SK-N-SH treated with all-trans-retinoic acid at 6 μM for 48 hours (cell line): ENCODE results near the gene TSPAN15.

Experiments used
- ATAC-seq: fragments of 200-7000 bp; cut with Tn5 transposase; 3 replicates; pipeline ENCODE4 v1.9.1; 2020; ENCODE audit warnings: mild to moderate bottlenecking, moderate library complexity
- ARNTL ChIP-seq: fragments of 450-650 bp; formaldehyde crosslinking; IDR thresholded peaks from 2 replicates; pipeline ENCODE4 v1.5.0; 2020; ENCODE audit warnings: low read depth, mild to moderate bottlenecking, moderate library complexity, borderline replicate concordance
- BACH2 ChIP-seq: fragments of 250-450 bp; sonication (Bioruptor Pico); IDR thresholded peaks from 2 replicates; pipeline ENCODE4 v1.9.0; 2021; ENCODE audit warnings: mild to moderate bottlenecking, borderline replicate concordance
- CSDC2 ChIP-seq: fragments of 250-450 bp; sonication (Bioruptor Pico); IDR thresholded peaks from 2 replicates; pipeline ENCODE4 v1.5.0; 2020; ENCODE audit warnings: mild to moderate bottlenecking, moderate library complexity
- ESRRG ChIP-seq: fragments of 250-450 bp; sonication (Bioruptor Pico); IDR thresholded peaks from 2 replicates; pipeline ENCODE4 v1.6.1; 2021; ENCODE audit warnings: mild to moderate bottlenecking
- GLIS3 ChIP-seq: fragments of 250-450 bp; sonication (Bioruptor Pico); IDR thresholded peaks from 2 replicates; pipeline ENCODE4 v1.5.0; 2020; ENCODE audit warnings: mild to moderate bottlenecking, moderate library complexity
- ISL1 ChIP-seq: fragments of 250-450 bp; sonication (Bioruptor Pico); IDR thresholded peaks from 2 replicates; pipeline ENCODE4 v2.1.2; 2022; ENCODE audit warnings: mild to moderate bottlenecking, moderate library complexity
- PPARA ChIP-seq: fragments of 250-450 bp; sonication (Bioruptor Pico); IDR thresholded peaks from 2 replicates; pipeline ENCODE4 v1.5.0; 2020; ENCODE audit warnings: mild to moderate bottlenecking, borderline replicate concordance
- RARB ChIP-seq: fragments of 250-450 bp; sonication (Bioruptor Pico); IDR thresholded peaks from 2 replicates; pipeline ENCODE4 v1.8.0; 2021; ENCODE audit warnings: mild to moderate bottlenecking, moderate library complexity
- SNAI2 ChIP-seq: fragments of 250-450 bp; sonication (Bioruptor Pico); IDR thresholded peaks from 2 replicates; pipeline ENCODE4 v1.5.0; 2020; ENCODE audit warnings: mild to moderate bottlenecking, moderate library complexity
- TCF4 ChIP-seq: fragments of 250-450 bp; sonication (Bioruptor Pico); IDR thresholded peaks from 2 replicates; pipeline ENCODE4 v1.8.0; 2021; ENCODE audit warnings: mild to moderate bottlenecking, moderate library complexity, borderline replicate concordance
- TOX ChIP-seq: fragments of 250-450 bp; sonication (Bioruptor Pico); IDR thresholded peaks from 2 replicates; pipeline ENCODE4 v1.8.0; 2021; ENCODE audit warnings: mild to moderate bottlenecking, moderate library complexity, borderline replicate concordance
- ZC3H10 ChIP-seq: fragments of 250-450 bp; sonication (Bioruptor Pico); IDR thresholded peaks from 2 replicates; pipeline ENCODE4 v1.5.1; 2021; ENCODE audit warnings: mild to moderate bottlenecking, moderate library complexity
- ZFP3 ChIP-seq: fragments of 250-450 bp; sonication (Bioruptor Pico); IDR thresholded peaks from 2 replicates; pipeline ENCODE4 v1.5.0; 2020; ENCODE audit warnings: mild to moderate bottlenecking, moderate library complexity
- ZFP30 ChIP-seq: fragments of 450-650 bp; formaldehyde crosslinking; IDR thresholded peaks from 2 replicates; pipeline ENCODE4 v1.5.0; 2022; ENCODE audit warnings: mild to moderate bottlenecking, moderate library complexity
- ZNF565 ChIP-seq: fragments of 450-650 bp; formaldehyde crosslinking; conservative IDR thresholded peaks from 2 replicates; pipeline ENCODE4 v1.5.0; 2020; ENCODE audit warnings: low read depth, mild to moderate bottlenecking, moderate library complexity
- ZNF70 ChIP-seq: fragments of 450-650 bp; formaldehyde crosslinking; IDR thresholded peaks from 2 replicates; pipeline ENCODE4 v1.5.0; 2020; ENCODE audit warnings: mild to moderate bottlenecking, moderate library complexity
- ZNF8 ChIP-seq: fragments of 450-650 bp; formaldehyde crosslinking; IDR thresholded peaks from 2 replicates; pipeline ENCODE4 v1.5.0; 2020; ENCODE audit warnings: mild to moderate bottlenecking, moderate library complexity
- TF ChIP-seq, protein P1 (sequence below): fragments of 250-450 bp; sonication (Bioruptor Pico); IDR thresholded peaks from 2 replicates; pipeline ENCODE4 v1.5.0; 2020; ENCODE audit warnings: mild to moderate bottlenecking, moderate library complexity
- TF ChIP-seq, protein P2 (sequence below): fragments of 250-450 bp; sonication (Bioruptor Pico); IDR thresholded peaks from 2 replicates; pipeline ENCODE4 v1.8.0; 2020; ENCODE audit warnings: mild to moderate bottlenecking, moderate library complexity, borderline replicate concordance
- TF ChIP-seq, protein P3 (sequence below): fragments of 250-450 bp; sonication (Bioruptor Pico); IDR thresholded peaks from 2 replicates; pipeline ENCODE4 v1.8.0; 2021; ENCODE audit warnings: low read depth, mild to moderate bottlenecking, moderate library complexity, borderline replicate concordance
- TF ChIP-seq, protein P4 (sequence below): fragments of 250-450 bp; sonication (Bioruptor Pico); IDR thresholded peaks from 2 replicates; pipeline ENCODE4 v1.5.1; 2021; ENCODE audit warnings: mild to moderate bottlenecking, moderate library complexity

TSPAN15 gene

DNA sequence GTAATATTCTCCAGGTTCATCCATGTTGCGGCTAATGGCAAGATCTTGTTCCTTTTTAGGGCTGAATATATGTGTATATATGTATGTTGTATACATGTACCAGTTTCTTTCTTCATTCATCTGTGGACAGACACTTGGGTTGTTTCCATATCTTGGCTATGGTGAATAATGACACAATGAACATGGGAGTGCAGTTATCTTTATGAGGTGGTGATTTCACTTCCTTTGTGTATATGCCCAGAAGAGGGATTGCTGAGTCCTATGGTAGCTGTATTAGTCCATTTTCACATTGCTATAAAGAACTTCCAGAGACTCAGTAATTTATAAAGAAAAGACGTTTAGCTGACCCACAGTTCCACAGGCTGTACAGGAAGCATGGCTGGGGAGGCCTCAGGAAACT lies 17.1 kb upstream of the TSPAN15 start (continued):
- TF ChIP-seq, protein P1, sequence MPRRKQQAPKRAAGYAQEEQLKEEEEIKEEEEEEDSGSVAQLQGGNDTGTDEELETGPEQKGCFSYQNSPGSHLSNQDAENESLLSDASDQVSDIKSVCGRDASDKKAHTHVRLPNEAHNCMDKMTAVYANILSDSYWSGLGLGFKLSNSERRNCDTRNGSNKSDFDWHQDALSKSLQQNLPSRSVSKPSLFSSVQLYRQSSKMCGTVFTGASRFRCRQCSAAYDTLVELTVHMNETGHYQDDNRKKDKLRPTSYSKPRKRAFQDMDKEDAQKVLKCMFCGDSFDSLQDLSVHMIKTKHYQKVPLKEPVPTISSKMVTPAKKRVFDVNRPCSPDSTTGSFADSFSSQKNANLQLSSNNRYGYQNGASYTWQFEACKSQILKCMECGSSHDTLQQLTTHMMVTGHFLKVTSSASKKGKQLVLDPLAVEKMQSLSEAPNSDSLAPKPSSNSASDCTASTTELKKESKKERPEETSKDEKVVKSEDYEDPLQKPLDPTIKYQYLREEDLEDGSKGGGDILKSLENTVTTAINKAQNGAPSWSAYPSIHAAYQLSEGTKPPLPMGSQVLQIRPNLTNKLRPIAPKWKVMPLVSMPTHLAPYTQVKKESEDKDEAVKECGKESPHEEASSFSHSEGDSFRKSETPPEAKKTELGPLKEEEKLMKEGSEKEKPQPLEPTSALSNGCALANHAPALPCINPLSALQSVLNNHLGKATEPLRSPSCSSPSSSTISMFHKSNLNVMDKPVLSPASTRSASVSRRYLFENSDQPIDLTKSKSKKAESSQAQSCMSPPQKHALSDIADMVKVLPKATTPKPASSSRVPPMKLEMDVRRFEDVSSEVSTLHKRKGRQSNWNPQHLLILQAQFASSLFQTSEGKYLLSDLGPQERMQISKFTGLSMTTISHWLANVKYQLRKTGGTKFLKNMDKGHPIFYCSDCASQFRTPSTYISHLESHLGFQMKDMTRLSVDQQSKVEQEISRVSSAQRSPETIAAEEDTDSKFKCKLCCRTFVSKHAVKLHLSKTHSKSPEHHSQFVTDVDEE (CRISPR knock-in tag) = no peak
- TF ChIP-seq, protein P2, sequence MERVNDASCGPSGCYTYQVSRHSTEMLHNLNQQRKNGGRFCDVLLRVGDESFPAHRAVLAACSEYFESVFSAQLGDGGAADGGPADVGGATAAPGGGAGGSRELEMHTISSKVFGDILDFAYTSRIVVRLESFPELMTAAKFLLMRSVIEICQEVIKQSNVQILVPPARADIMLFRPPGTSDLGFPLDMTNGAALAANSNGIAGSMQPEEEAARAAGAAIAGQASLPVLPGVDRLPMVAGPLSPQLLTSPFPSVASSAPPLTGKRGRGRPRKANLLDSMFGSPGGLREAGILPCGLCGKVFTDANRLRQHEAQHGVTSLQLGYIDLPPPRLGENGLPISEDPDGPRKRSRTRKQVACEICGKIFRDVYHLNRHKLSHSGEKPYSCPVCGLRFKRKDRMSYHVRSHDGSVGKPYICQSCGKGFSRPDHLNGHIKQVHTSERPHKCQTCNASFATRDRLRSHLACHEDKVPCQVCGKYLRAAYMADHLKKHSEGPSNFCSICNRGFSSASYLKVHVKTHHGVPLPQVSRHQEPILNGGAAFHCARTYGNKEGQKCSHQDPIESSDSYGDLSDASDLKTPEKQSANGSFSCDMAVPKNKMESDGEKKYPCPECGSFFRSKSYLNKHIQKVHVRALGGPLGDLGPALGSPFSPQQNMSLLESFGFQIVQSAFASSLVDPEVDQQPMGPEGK (CRISPR knock-in tag) = no peak
- TF ChIP-seq ZNF70 (CRISPR knock-in tag) = no peak
- no peak for TF ChIP-seq ZNF8
- TF ChIP-seq ZFP3 (CRISPR knock-in tag) = no peak
- no peak for TF ChIP-seq PPARA
- no peak for TF ChIP-seq BACH2 (CRISPR knock-in tag)
- TF ChIP-seq SNAI2 (CRISPR knock-in tag) = no peak
- no peak for TF ChIP-seq ISL1
- TF ChIP-seq GLIS3 (CRISPR knock-in tag) = no peak
- TF ChIP-seq, all 23 proteins: peak for 0

DNA sequence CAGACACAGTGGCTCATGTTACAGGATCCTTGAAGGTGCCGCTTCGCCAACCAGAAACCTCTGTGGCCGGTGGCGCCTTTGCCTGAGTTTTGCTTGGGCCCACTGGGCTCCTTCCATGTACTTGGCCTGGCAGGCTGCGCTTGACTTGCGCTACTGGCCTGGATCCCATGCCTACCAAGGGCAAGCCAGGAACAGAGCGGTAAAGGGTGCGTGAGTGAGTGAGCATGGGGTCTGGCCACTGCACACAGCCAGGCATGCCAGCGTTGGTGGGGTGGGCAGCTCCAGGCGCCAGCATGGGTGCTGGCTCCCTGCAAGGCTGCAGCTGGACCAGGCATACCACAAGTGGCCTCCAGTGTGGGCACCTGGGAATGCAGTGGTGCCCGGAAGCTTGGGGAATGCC lies 16.3 kb upstream of the TSPAN15 start:
- TF ChIP-seq TCF4 (CRISPR knock-in tag) (no peak), ISL1 (no peak), ESRRG (no peak), ZFP30 (CRISPR knock-in tag) (no peak), RARB (CRISPR knock-in tag) (no peak), TOX (CRISPR knock-in tag) (no peak), ARNTL (no peak), ZFP3 (CRISPR knock-in tag) (no peak), GLIS3 (CRISPR knock-in tag) (no peak), SNAI2 (CRISPR knock-in tag) (no peak), ZNF70 (CRISPR knock-in tag) (no peak), CSDC2 (CRISPR knock-in tag) (no peak), ZNF565 (CRISPR knock-in tag) (no peak), ZNF8 (no peak), ZC3H10 (CRISPR knock-in tag) (no peak)
- TF ChIP-seq, protein P3, sequence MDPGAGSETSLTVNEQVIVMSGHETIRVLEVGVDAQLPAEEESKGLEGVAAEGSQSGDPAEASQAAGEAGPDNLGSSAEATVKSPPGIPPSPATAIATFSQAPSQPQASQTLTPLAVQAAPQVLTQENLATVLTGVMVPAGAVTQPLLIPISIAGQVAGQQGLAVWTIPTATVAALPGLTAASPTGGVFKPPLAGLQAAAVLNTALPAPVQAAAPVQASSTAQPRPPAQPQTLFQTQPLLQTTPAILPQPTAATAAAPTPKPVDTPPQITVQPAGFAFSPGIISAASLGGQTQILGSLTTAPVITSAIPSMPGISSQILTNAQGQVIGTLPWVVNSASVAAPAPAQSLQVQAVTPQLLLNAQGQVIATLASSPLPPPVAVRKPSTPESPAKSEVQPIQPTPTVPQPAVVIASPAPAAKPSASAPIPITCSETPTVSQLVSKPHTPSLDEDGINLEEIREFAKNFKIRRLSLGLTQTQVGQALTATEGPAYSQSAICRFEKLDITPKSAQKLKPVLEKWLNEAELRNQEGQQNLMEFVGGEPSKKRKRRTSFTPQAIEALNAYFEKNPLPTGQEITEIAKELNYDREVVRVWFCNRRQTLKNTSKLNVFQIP (CRISPR knock-in tag) = no peak
- TF ChIP-seq, protein P2 (CRISPR knock-in tag) = no peak
- TF ChIP-seq, protein P1 (CRISPR knock-in tag) = no peak
- TF ChIP-seq, protein P4, sequence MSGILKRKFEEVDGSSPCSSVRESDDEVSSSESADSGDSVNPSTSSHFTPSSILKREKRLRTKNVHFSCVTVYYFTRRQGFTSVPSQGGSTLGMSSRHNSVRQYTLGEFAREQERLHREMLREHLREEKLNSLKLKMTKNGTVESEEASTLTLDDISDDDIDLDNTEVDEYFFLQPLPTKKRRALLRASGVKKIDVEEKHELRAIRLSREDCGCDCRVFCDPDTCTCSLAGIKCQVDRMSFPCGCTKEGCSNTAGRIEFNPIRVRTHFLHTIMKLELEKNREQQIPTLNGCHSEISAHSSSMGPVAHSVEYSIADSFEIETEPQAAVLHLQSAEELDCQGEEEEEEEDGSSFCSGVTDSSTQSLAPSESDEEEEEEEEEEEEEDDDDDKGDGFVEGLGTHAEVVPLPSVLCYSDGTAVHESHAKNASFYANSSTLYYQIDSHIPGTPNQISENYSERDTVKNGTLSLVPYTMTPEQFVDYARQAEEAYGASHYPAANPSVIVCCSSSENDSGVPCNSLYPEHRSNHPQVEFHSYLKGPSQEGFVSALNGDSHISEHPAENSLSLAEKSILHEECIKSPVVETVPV = no peak
- no peak for ATAC-seq
